Vagina (tissue), 2 donors: ENCODE data around the gene CD74. TPM values are rescaled to one million over a fixed set of nuclear protein-coding genes. Genes with fewer than 3 reads are reported as not detected.

Experiments
- DNase-seq, 2 donors: peaks; one replicate each; pipeline ENCODE4 v3.0.0-alpha.2; 2017; ENCODE audit errors: extremely low spot score in 2 of 2
- H3K27ac ChIP-seq: fragments of 200-600 bp; sonication (generic); one replicate; pipeline ENCODE4 v1.5.1; 2019
- H3K27me3 ChIP-seq: fragments of 200-600 bp; sonication (generic); one replicate; pipeline ENCODE4 v1.5.1; 2019
- H3K36me3 ChIP-seq, 2 donors: fragments of 200-600 bp; sonication (generic); one replicate each; pipeline ENCODE4 v1.5.1; 2017 to 2019
- H3K4me1 ChIP-seq: fragments of 200-600 bp; sonication (generic); one replicate; pipeline ENCODE4 v1.5.1; 2019
- H3K4me3 ChIP-seq, 2 donors: fragments of 200-600 bp; sonication (generic); 1 replicate in 1 of 2; 2 replicates in 1 of 2; pipeline ENCODE4 v1.5.1; 2016 to 2019
- H3K9me3 ChIP-seq: fragments of 200-600 bp; sonication (generic); one replicate; pipeline ENCODE4 v1.5.1; 2019
- CTCF ChIP-seq, 3 experiments: fragments of 450-650 bp in 2 of 3; fragments of 200-600 bp in 1 of 3; sonication (generic) in 1 of 3; IDR thresholded peaks; one replicate each; pipeline ENCODE4 v1.5.1; 2017 to 2019; ENCODE audit warnings: antibody characterized with exemption in 3 of 3, mild to moderate bottlenecking in 2 of 3, moderate library complexity in 2 of 3
- POLR2A ChIP-seq, 2 donors: fragments of 450-650 bp; IDR thresholded peaks; one replicate each; pipeline ENCODE4 v1.6.1; 2017; ENCODE audit warnings: antibody characterized with exemption in 2 of 2, mild to moderate bottlenecking in 2 of 2, moderate library complexity in 2 of 2
- POLR2AphosphoS5 ChIP-seq, 2 donors: sonication (generic); formaldehyde crosslinking; IDR thresholded peaks; one replicate each; pipeline ENCODE4 v1.9.0; 2017; ENCODE audit warnings: antibody characterized with exemption in 2 of 2, mild to moderate bottlenecking in 2 of 2, low read depth in 1 of 2; ENCODE audit not compliant: insufficient read depth in 1 of 2
- intact Hi-C: fragments of 100-400 bp; cut with DNase I; formaldehyde crosslinking; loops from one replicate; pipeline ENCODE4 v1.15.1; 2023
- total RNA-seq: library from RNA; depleted of rRNA; stranded (reverse); fragments of >200 nt; gene quantifications from one replicate; pipeline ENCODE4 v1.2.3, GENCODE V29; 2016

The CD74 gene
- total RNA-seq, 1 donor from 2014 or later, result 530 TPM

- Histone ChIP-seq H3K36me3 (no peaks in the 10 kb centered on the region), H3K9me3 (no peaks in the 10 kb centered on the region), H3K27ac (peak overlapping the region; percentile 78), H3K27me3 (no peaks in the 10 kb centered on the region), H3K4me1 (peaks cover 15% of the 10 kb centered on the region), H3K4me3 (peak overlapping the region; percentile 48 to 51)
- TF ChIP-seq CTCF (IDR thresholded peaks at IDR 0.05) (no peak), POLR2AphosphoS5 (IDR thresholded peaks at IDR 0.05; ENCODE audit: insufficient read depth in 1 of 2, low read depth in 1 of 2) (no peak), POLR2A (IDR thresholded peaks at IDR 0.05) (no peak)
- no peak for DNase-seq
- intact Hi-C loops, result loop anchor here (10.0 kb wide), 1 partner anchor 456 kb away; no protein-coding TSS in a partner anchor
Observed at GRCh38 chr5:150410524-150411244, 2.0 kb downstream of the CD74 start.

DNA sequence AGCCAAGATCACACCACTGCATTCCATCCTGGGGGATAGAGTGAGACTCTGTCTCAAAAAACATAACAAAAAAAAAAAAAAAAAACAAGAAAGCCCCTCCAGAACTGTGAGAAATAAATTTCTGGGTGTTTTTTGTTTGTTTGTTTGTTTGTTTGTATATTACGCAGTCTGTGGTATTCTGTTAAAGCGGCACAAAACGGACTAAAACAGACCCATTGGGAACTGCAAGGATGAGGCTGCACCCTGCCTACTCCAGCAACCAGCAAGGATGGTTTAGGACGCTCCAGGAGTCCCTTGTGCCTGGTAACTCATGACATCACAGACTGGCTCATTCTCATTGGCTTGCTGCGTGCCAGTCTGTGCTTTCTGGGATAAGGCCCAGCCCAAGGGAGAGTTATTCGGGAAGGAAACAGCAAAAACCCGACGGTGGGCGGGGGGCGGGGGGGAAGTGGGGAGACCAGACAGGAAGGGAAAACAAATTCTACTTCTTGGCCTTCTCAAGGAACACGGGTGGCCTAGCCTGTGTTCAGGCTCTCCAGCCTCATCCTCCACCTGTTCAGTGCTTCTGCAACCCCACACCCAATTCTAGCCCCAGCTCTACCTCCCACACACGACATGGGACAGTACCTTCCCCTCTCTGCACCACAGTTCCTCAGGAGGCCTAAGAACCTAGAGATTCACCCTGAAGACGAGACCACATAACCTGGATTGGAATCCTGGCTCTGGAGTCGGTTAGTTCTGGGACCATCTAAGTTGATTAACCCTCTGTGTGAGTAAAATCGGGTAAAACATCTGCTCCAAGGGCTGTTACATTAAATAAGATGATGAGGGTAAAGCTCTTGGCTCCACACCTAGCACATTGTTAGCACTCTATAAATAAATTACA, 2.8 kb downstream of the CD74 start:
- DNase-seq, result peak in 1 of 2 donors; percentile 94
- peak overlapping the region; percentile 78 for H3K27ac ChIP-seq
- peaks cover 15% of the 10 kb centered on the region for H3K4me1 ChIP-seq
- no peaks in the 10 kb centered on the region for H3K36me3 ChIP-seq
- no peaks in the 10 kb centered on the region for H3K27me3 ChIP-seq
- no peaks in the 10 kb centered on the region for H3K9me3 ChIP-seq
- TF ChIP-seq CTCF (IDR thresholded peaks at IDR 0.05) (no peak), POLR2AphosphoS5 (IDR thresholded peaks at IDR 0.05; ENCODE audit: insufficient read depth in 1 of 2, low read depth in 1 of 2) (no peak), POLR2A (IDR thresholded peaks at IDR 0.05) (peak in 1 of 2 donors; percentile 14)
- peak overlapping the region; percentile 21 to 35 for H3K4me3 ChIP-seq
- intact Hi-C loops, result loop anchor here (10.0 kb wide), 1 partner anchor 455 kb away; no protein-coding TSS in a partner anchor

GRCh38 chr5:150408231-150408943, 4.3 kb downstream of the CD74 start:
- Histone ChIP-seq H3K9me3 (no peaks in the 10 kb centered on the region), H3K4me1 (peaks cover 12% of the 10 kb centered on the region), H3K36me3 (no peaks in the 10 kb centered on the region), H3K27ac (peak overlapping the region; percentile 36), H3K4me3 (peak overlapping the region in 1 of 2 donors; percentile 2), H3K27me3 (no peaks in the 10 kb centered on the region)
- DNase-seq, result no peak
- intact Hi-C loops, result no loop called here
- no peak for TF ChIP-seq POLR2A (IDR thresholded peaks at IDR 0.05)
- no peak for TF ChIP-seq CTCF (IDR thresholded peaks at IDR 0.05)
- no peak for TF ChIP-seq POLR2AphosphoS5 (IDR thresholded peaks at IDR 0.05; ENCODE audit: insufficient read depth in 1 of 2, low read depth in 1 of 2)

- Histone ChIP-seq H3K4me3 (no peak overlapping the region), H3K27me3 (no peaks in the 10 kb centered on the region), H3K27ac (no peak overlapping the region), H3K36me3 (no peaks in the 10 kb centered on the region), H3K4me1 (peaks cover 6% of the 10 kb centered on the region), H3K9me3 (no peaks in the 10 kb centered on the region)
- TF ChIP-seq CTCF (IDR thresholded peaks at IDR 0.05) (no peak), POLR2AphosphoS5 (IDR thresholded peaks at IDR 0.05; ENCODE audit: insufficient read depth in 1 of 2, low read depth in 1 of 2) (no peak), POLR2A (IDR thresholded peaks at IDR 0.05) (no peak)
- intact Hi-C loops, result no loop called here
- no peak for DNase-seq
Observed at GRCh38 chr5:150407096-150407720, 5.5 kb downstream of the CD74 start.
